Mucosa of rectum (tissue), 2 donors: ENCODE measurements around the gene TNFRSF25.

ENCODE experiments used
- H3K27ac ChIP-seq, 2 donors: one replicate each; pipeline ENCODE4 v1.7.0; 2013; ENCODE audit warnings: inconsistent platforms in 2 of 2, low read depth in 2 of 2, low read length in 2 of 2
- H3K27me3 ChIP-seq, 2 donors: one replicate each; pipeline ENCODE4 v1.7.0; 2013; ENCODE audit warnings: low read length in 2 of 2; ENCODE audit not compliant: control insufficient read depth in 2 of 2, insufficient read depth in 2 of 2
- H3K36me3 ChIP-seq, 2 donors: one replicate each; pipeline ENCODE4 v1.7.0; 2013; ENCODE audit warnings: low read length in 2 of 2; ENCODE audit not compliant: control insufficient read depth in 2 of 2, insufficient read depth in 2 of 2
- H3K4me1 ChIP-seq, 2 donors: one replicate each; pipeline ENCODE4 v1.7.0; 2013; ENCODE audit warnings: low read length in 2 of 2, mild to moderate bottlenecking in 1 of 2; ENCODE audit not compliant: control insufficient read depth in 2 of 2, insufficient read depth in 2 of 2
- H3K4me3 ChIP-seq, 2 donors: one replicate each; pipeline ENCODE4 v1.7.0; 2013; ENCODE audit warnings: low read length in 2 of 2
- H3K9ac ChIP-seq, 2 donors: one replicate each; pipeline ENCODE4 v1.7.0; 2013; ENCODE audit warnings: low read length in 2 of 2, low read depth in 1 of 2, mild to moderate bottlenecking in 1 of 2
- H3K9me3 ChIP-seq, 2 donors: one replicate each; pipeline ENCODE4 v1.7.0; 2013; ENCODE audit warnings: low read length in 2 of 2; ENCODE audit not compliant: control insufficient read depth in 2 of 2
- donor health status: healthy.
- donor health status: Normal muscosa, but diverticular disease.

TNFRSF25 gene

GRCh38 chr1:6470132-6471085, 4.4 kb upstream of the TNFRSF25 start:
- peaks cover 9 to 11% of the 10 kb centered on the region in 2 donors for H3K36me3 ChIP-seq
- H3K27me3 ChIP-seq = no peaks in the 10 kb centered on the region
- H3K9ac ChIP-seq = no peak overlapping the region
- peaks cover 20 to 28% of the 10 kb centered on the region in 2 donors for H3K4me1 ChIP-seq
- H3K27ac ChIP-seq = peak overlapping the region in 1 of 2 donors; percentile 99
- H3K9me3 ChIP-seq = no peaks in the 10 kb centered on the region
- no peak overlapping the region for H3K4me3 ChIP-seq

GRCh38 chr1:6468729-6469461, 2.9 kb upstream of the TNFRSF25 start:
- Histone ChIP-seq H3K4me1 (peaks cover 18 to 32% of the 10 kb centered on the region in 2 donors), H3K36me3 (peaks cover 11% of the 10 kb centered on the region in 2 donors), H3K9ac (no peak overlapping the region)

GRCh38 chr1:6467744-6468688, 2.0 kb upstream of the TNFRSF25 start:
- no peak overlapping the region for H3K27ac ChIP-seq
- no peaks in the 10 kb centered on the region for H3K9me3 ChIP-seq
- H3K9ac ChIP-seq = no peak overlapping the region
- H3K27me3 ChIP-seq = no peaks in the 10 kb centered on the region
- H3K4me3 ChIP-seq = no peak overlapping the region
- peaks cover 15 to 28% of the 10 kb centered on the region in 2 donors for H3K4me1 ChIP-seq
- H3K36me3 ChIP-seq = peaks cover 11% of the 10 kb centered on the region in 2 donors

More at GRCh38 chr1:6468729-6469461, 2.9 kb upstream of the TNFRSF25 start:
- Histone ChIP-seq H3K27ac (no peak overlapping the region), H3K9me3 (no peaks in the 10 kb centered on the region), H3K27me3 (no peaks in the 10 kb centered on the region), H3K4me3 (no peak overlapping the region)

- no peak overlapping the region for H3K9ac ChIP-seq
- H3K27ac ChIP-seq = no peak overlapping the region
- no peaks in the 10 kb centered on the region for H3K9me3 ChIP-seq
- H3K4me1 ChIP-seq = peaks cover 7 to 21% of the 10 kb centered on the region in 2 donors
- H3K36me3 ChIP-seq = peaks cover 16 to 18% of the 10 kb centered on the region in 2 donors
- H3K27me3 ChIP-seq = no peaks in the 10 kb centered on the region
- H3K4me3 ChIP-seq = no peak overlapping the region
These were observed 1.3 kb upstream of the TNFRSF25 start for GRCh38 chr1:6467224-6467623.

GRCh38 chr1:6466751-6467150, 778 bp upstream of the TNFRSF25 start:
- H3K36me3 ChIP-seq = peaks cover 20% of the 10 kb centered on the region in 2 donors
- peaks cover 4 to 17% of the 10 kb centered on the region in 2 donors for H3K4me1 ChIP-seq
- H3K4me3 ChIP-seq = no peak overlapping the region
- no peaks in the 10 kb centered on the region for H3K9me3 ChIP-seq
- H3K27me3 ChIP-seq = no peaks in the 10 kb centered on the region
- H3K27ac ChIP-seq = no peak overlapping the region
- H3K9ac ChIP-seq = no peak overlapping the region

GRCh38 chr1:6465461-6466005, 440 bp downstream of the TNFRSF25 start:
- peak overlapping the region; percentile 56 to 63 for H3K27ac ChIP-seq
- no peaks in the 10 kb centered on the region for H3K27me3 ChIP-seq
- H3K9ac ChIP-seq = peak overlapping the region; percentile 14 to 77
- H3K4me1 ChIP-seq = peaks cover 2 to 12% of the 10 kb centered on the region in 2 donors
- peaks cover 23 to 25% of the 10 kb centered on the region in 2 donors for H3K36me3 ChIP-seq
- no peaks in the 10 kb centered on the region for H3K9me3 ChIP-seq
- peak overlapping the region; percentile 37 to 61 for H3K4me3 ChIP-seq

- Histone ChIP-seq H3K9me3 (no peaks in the 10 kb centered on the region), H3K4me1 (peaks cover 2 to 12% of the 10 kb centered on the region in 2 donors), H3K27ac (no peak overlapping the region), H3K4me3 (peak overlapping the region in 1 of 2 donors; percentile 61), H3K27me3 (no peaks in the 10 kb centered on the region), H3K9ac (peak overlapping the region in 1 of 2 donors; percentile 77), H3K36me3 (peaks cover 23% of the 10 kb centered on the region in 2 donors)
These were observed 1.1 kb downstream of the TNFRSF25 start for GRCh38 chr1:6464915-6465314.

- H3K9me3 ChIP-seq = no peaks in the 10 kb centered on the region
These were observed 1.5 kb downstream of the TNFRSF25 start for GRCh38 chr1:6464514-6464836.

GRCh38 chr1:6463120-6463412, 2.9 kb downstream of the TNFRSF25 start:
- H3K9me3 ChIP-seq = no peaks in the 10 kb centered on the region
- peaks cover 2 to 12% of the 10 kb centered on the region in 2 donors for H3K4me1 ChIP-seq
- H3K4me3 ChIP-seq = no peak overlapping the region
- no peak overlapping the region for H3K9ac ChIP-seq
- no peak overlapping the region for H3K27ac ChIP-seq
- no peaks in the 10 kb centered on the region for H3K27me3 ChIP-seq
- peaks cover 14% of the 10 kb centered on the region in 2 donors for H3K36me3 ChIP-seq

More at GRCh38 chr1:6464514-6464836, 1.5 kb downstream of the TNFRSF25 start:
- Histone ChIP-seq H3K27me3 (no peaks in the 10 kb centered on the region), H3K4me3 (peak overlapping the region in 1 of 2 donors; percentile 61), H3K4me1 (peaks cover 2 to 12% of the 10 kb centered on the region in 2 donors), H3K27ac (no peak overlapping the region), H3K36me3 (peaks cover 20 to 22% of the 10 kb centered on the region in 2 donors), H3K9ac (peak overlapping the region in 1 of 2 donors; percentile 77)
